Liver (tissue), 9 donors: ENCODE measurements around the gene SCARF1. TPM values are rescaled to one million over a fixed set of nuclear protein-coding genes. Genes with fewer than 3 reads are reported as not detected.

ENCODE experiments used
- DNase-seq: peaks from one replicate; pipeline ENCODE4 v3.0.0-alpha.2; 2017; ENCODE audit warnings: low spot score
- H3K27ac ChIP-seq, 2 donors: one replicate each; pipeline ENCODE4 v1.7.0; 2013; ENCODE audit warnings: inconsistent platforms in 2 of 2, low read length in 2 of 2, control low read depth in 1 of 2, low read depth in 1 of 2, mild to moderate bottlenecking in 1 of 2
- H3K27me3 ChIP-seq, 4 donors: one replicate each; pipeline versions ENCODE4 v1.6.1 to v1.7.0; 2013; ENCODE audit warnings: low read length in 3 of 4, inconsistent platforms in 1 of 4, mild to moderate bottlenecking in 1 of 4, moderate library complexity in 1 of 4; ENCODE audit not compliant: control insufficient read depth in 4 of 4, insufficient read depth in 4 of 4
- H3K36me3 ChIP-seq, 4 donors: one replicate each; pipeline versions ENCODE4 v1.6.1 to v1.7.0; 2013; ENCODE audit warnings: low read length in 3 of 4, mild to moderate bottlenecking in 3 of 4, low read depth in 1 of 4, moderate library complexity in 1 of 4; ENCODE audit not compliant: control insufficient read depth in 4 of 4, insufficient read depth in 3 of 4
- H3K4me1 ChIP-seq, 4 donors: one replicate each; pipeline versions ENCODE4 v1.6.1 to v1.7.0; 2013; ENCODE audit warnings: low read length in 3 of 4, mild to moderate bottlenecking in 3 of 4, moderate library complexity in 1 of 4; ENCODE audit not compliant: control insufficient read depth in 4 of 4, insufficient read depth in 4 of 4
- H3K4me3 ChIP-seq, 3 donors: one replicate each; pipeline versions ENCODE4 v1.6.1 to v1.7.0; 2013; ENCODE audit warnings: low read length in 3 of 3, control low read depth in 1 of 3, low read depth in 1 of 3, mild to moderate bottlenecking in 1 of 3
- H3K9ac ChIP-seq, 2 donors: one replicate each; pipeline ENCODE4 v1.7.0; 2013; ENCODE audit warnings: low read length in 2 of 2, mild to moderate bottlenecking in 2 of 2, moderate library complexity in 2 of 2, control low read depth in 1 of 2, low read depth in 1 of 2
- H3K9me3 ChIP-seq, 4 donors: one replicate each; pipeline versions ENCODE4 v1.6.1 to v1.7.0; 2013; ENCODE audit warnings: low read length in 3 of 4; ENCODE audit not compliant: control insufficient read depth in 4 of 4
- ATF3 ChIP-seq: IDR thresholded peaks from 2 replicates; pipeline ENCODE4 v1.6.1; 2016; ENCODE audit warnings: antibody characterized with exemption
- CTCF ChIP-seq: fragments of 150-350 bp; IDR thresholded peaks from 2 replicates; pipeline ENCODE4 v1.5.1; 2017; ENCODE audit warnings: improper control_type of control experiment, low read depth, low read length; ENCODE audit not compliant: missing input control
- EGR1 ChIP-seq, 2 donors: IDR thresholded peaks; 2 replicates each; pipeline ENCODE4 v1.6.1; 2016 to 2018; ENCODE audit warnings: antibody characterized with exemption in 2 of 2, low read depth in 2 of 2
- FOXA1 ChIP-seq: IDR thresholded peaks from 2 replicates; pipeline ENCODE4 v1.6.1; 2016; ENCODE audit warnings: antibody characterized with exemption
- FOXA2 ChIP-seq: IDR thresholded peaks from 2 replicates; pipeline ENCODE4 v1.6.1; 2016; ENCODE audit warnings: antibody characterized with exemption
- GABPA ChIP-seq, 2 donors: IDR thresholded peaks in 1 of 2; conservative IDR thresholded peaks in 1 of 2; 2 replicates each; pipeline ENCODE4 v1.6.1; 2016; ENCODE audit warnings: antibody characterized with exemption in 2 of 2, mild to moderate bottlenecking in 1 of 2, moderate library complexity in 1 of 2
- HNF4A ChIP-seq, 2 donors: conservative IDR thresholded peaks; 2 replicates each; pipeline ENCODE4 v1.6.1; 2016; ENCODE audit warnings: antibody characterized with exemption in 2 of 2, mild to moderate bottlenecking in 2 of 2
- HNF4G ChIP-seq: IDR thresholded peaks from 2 replicates; pipeline ENCODE4 v1.6.1; 2016; ENCODE audit warnings: antibody characterized with exemption
- JUND ChIP-seq, 2 donors: IDR thresholded peaks; 2 replicates each; pipeline ENCODE4 v1.6.1; 2016; ENCODE audit warnings: antibody characterized with exemption in 2 of 2
- MAX ChIP-seq: IDR thresholded peaks from 2 replicates; pipeline ENCODE4 v1.6.1; 2016; ENCODE audit warnings: antibody characterized with exemption
- NR2F2 ChIP-seq: IDR thresholded peaks from 2 replicates; pipeline ENCODE4 v1.6.1; 2016; ENCODE audit warnings: antibody characterized with exemption
- RAD21 ChIP-seq, 2 donors: IDR thresholded peaks; 2 replicates each; pipeline ENCODE4 v1.6.1; 2016; ENCODE audit warnings: antibody characterized with exemption in 2 of 2, mild to moderate bottlenecking in 2 of 2
- REST ChIP-seq: IDR thresholded peaks from 2 replicates; pipeline ENCODE4 v1.6.1; 2016; ENCODE audit warnings: antibody characterized with exemption, mild to moderate bottlenecking
- RXRA ChIP-seq, 2 donors: IDR thresholded peaks; 2 replicates each; pipeline ENCODE4 v1.6.1; 2017 to 2018; ENCODE audit warnings: antibody characterized with exemption in 2 of 2, mild to moderate bottlenecking in 1 of 2
- SP1 ChIP-seq: IDR thresholded peaks from 2 replicates; pipeline ENCODE4 v1.6.1; 2018; ENCODE audit warnings: antibody characterized with exemption, mild to moderate bottlenecking
- TAF1 ChIP-seq: conservative IDR thresholded peaks from 2 replicates; pipeline ENCODE4 v1.6.1; 2016; ENCODE audit warnings: antibody characterized with exemption, mild to moderate bottlenecking
- YY1 ChIP-seq: IDR thresholded peaks from 2 replicates; pipeline ENCODE4 v1.6.1; 2016; ENCODE audit warnings: antibody characterized with exemption, mild to moderate bottlenecking
- ZBTB33 ChIP-seq: IDR thresholded peaks from 2 replicates; pipeline ENCODE4 v1.6.1; 2016; ENCODE audit warnings: antibody characterized with exemption
- WGBS: extraction: QIAGEN DNeasy Blood & Tissue Kit; methylation state at CpG from one replicate; pipeline ENCODE4 v1.1.7; 2013; 5-methylcytosine and 5-hydroxymethylcytosine counted together
- polyA plus RNA-seq, 2 donors: library from polyadenylated mRNA; stranded (reverse) in 1 of 2; unstranded in 1 of 2; fragments of 200-250 nt in 1 of 2; fragments of >200 nt in 1 of 2; fragmentation: Nextera tagmentation in 1 of 2; extraction: Ambion mirVana in 1 of 2; gene quantifications; one replicate each; pipeline versions ENCODE4 v1.2.1 to v1.2.3, GENCODE V29; 2013 to 2015
- total RNA-seq, 2 donors: library from RNA; depleted of rRNA; stranded (reverse); fragments of >200 nt; gene quantifications; one replicate each; pipeline ENCODE4 v1.2.3, GENCODE V29; 2014
- donor health status: healthy.
- donor health status: healthy.
- donor health status: healthy.
- donor health status: healthy.
- donor health status: healthy.

SCARF1 gene
- total and polyA plus RNA-seq, 4 donors: 1.3 to 11.9 (median 8.4) TPM

GRCh38 chr17:1601571-1601970 is 44.0 kb downstream of the SCARF1 start (continued):
- no peak for TF ChIP-seq FOXA2
- no peak for TF ChIP-seq JUND (IDR thresholded peaks at IDR 0.05)

GRCh38 chr17:1598399-1599095 is 47.0 kb downstream of the SCARF1 start:
- 96% methylated on average over 8 of the region's 8 CpGs for WGBS
- Histone ChIP-seq H3K27ac (no peak overlapping the region), H3K36me3 (no peaks in the 10 kb centered on the region), H3K4me1 (no peaks in the 10 kb centered on the region), H3K9me3 (no peaks in the 10 kb centered on the region), H3K4me3 (no peak overlapping the region), H3K27me3 (no peaks in the 10 kb centered on the region), H3K9ac (no peak overlapping the region)
- TF ChIP-seq ZBTB33: no peak
- TF ChIP-seq CTCF: no peak
- no peak for TF ChIP-seq GABPA (IDR thresholded peaks at IDR 0.05 in 1 of 2, conservative IDR thresholded peaks at IDR 0.05 in 1 of 2)
- TF ChIP-seq REST: no peak
- TF ChIP-seq FOXA2: no peak
- no peak for TF ChIP-seq JUND (IDR thresholded peaks at IDR 0.05)
- TF ChIP-seq HNF4A (conservative IDR thresholded peaks at IDR 0.05): no peak
- no peak for TF ChIP-seq TAF1
- no peak for TF ChIP-seq FOXA1
- no peak for TF ChIP-seq EGR1 (IDR thresholded peaks at IDR 0.05; ENCODE audit: low read depth in 2 of 2)
- TF ChIP-seq MAX: no peak
- TF ChIP-seq RAD21 (IDR thresholded peaks at IDR 0.05): no peak
- no peak for TF ChIP-seq YY1
- no peak for TF ChIP-seq NR2F2
- no peak for TF ChIP-seq SP1
- TF ChIP-seq RXRA (IDR thresholded peaks at IDR 0.05): no peak
- no peak for TF ChIP-seq HNF4G
- no peak for TF ChIP-seq ATF3
- DNase-seq: no peak
